HepG2 (cell line): ENCODE data around the gene FMR1. TPM values are rescaled to one million over a fixed set of nuclear protein-coding genes. Genes with fewer than 3 reads are reported as not detected.
A peak's percentile ranks its signal among the peaks of the same experiment; 100 is the strongest.

Source experiments
- ATAC-seq: fragments of 200-7000 bp; cut with Tn5 transposase; 3 replicates; pipeline ENCODE4 v1.9.1; 2020; ENCODE audit warnings: mild to moderate bottlenecking, moderate library complexity
- BruUV-seq: library from RNA; stranded (reverse); fragments of 400-500 nt; replicated peaks from 2 replicates; lab custom pipeline; 2021; lab: Mats Ljungman, UMichigan
- CTCF ChIA-PET: fragments of 300-600 bp; formaldehyde crosslinking; extraction: SDS; loops from one replicate; lab custom pipeline; 2021; ENCODE audit warnings: low total read pairs, inconsistent platforms, low intra/inter-chr PET ratio; lab: Yijun Ruan, JAX
- POLR2A ChIA-PET: fragments of 350-600 bp; sonication (Branson Sonifier 250); formaldehyde crosslinking; loops from one replicate; lab custom pipeline; 2020; ENCODE audit warnings: antibody characterized with exemption, inconsistent platforms; lab: Yijun Ruan, JAX
- DNase-seq: peaks from one replicate; pipeline ENCODE4 v3.0.0-alpha.2; 2015; ENCODE audit warnings: low spot score
- FAIRE-seq: peaks from 3 replicates; lab custom pipeline; 2011; peaks lifted over from hg19 to GRCh38; lab: Jason Lieb, UNC
- H2AFZ ChIP-seq: one replicate; pipeline ENCODE4 v1.6.1; 2011; ENCODE audit warnings: low read length, inconsistent platforms
- H3K27ac ChIP-seq: fragments of 300-600 bp; 3 replicates; pipeline ENCODE4 v1.8.0; 2011; ENCODE audit warnings: mixed run types, mild to moderate bottlenecking, mixed read lengths, low read length, inconsistent platforms; ENCODE audit not compliant: insufficient read depth; ENCODE audit errors: extremely low read length
- H3K27me3 ChIP-seq, 2 experiments: fragments of 200-600 bp in 1 of 2; 2 replicates in 1 of 2; 3 replicates in 1 of 2; pipeline versions ENCODE4 v1.6.0 to v1.8.0; 2011; ENCODE audit warnings: low read length in 2 of 2, mild to moderate bottlenecking in 2 of 2, moderate library complexity in 2 of 2, inconsistent platforms in 1 of 2; ENCODE audit not compliant: insufficient read depth in 2 of 2, control insufficient read depth in 1 of 2
- H3K36me3 ChIP-seq, 2 experiments: fragments of 200-600 bp in 1 of 2; replicated peaks in 1 of 2; 2 replicates in 1 of 2; 3 replicates in 1 of 2; pipeline versions ENCODE4 v1.5.1 to v1.8.0; 2011; ENCODE audit warnings: low read length in 2 of 2, inconsistent platforms in 1 of 2; ENCODE audit not compliant: insufficient read depth in 2 of 2, control insufficient read depth in 1 of 2
- H3K4me1 ChIP-seq: 2 replicates; pipeline ENCODE4 v1.5.1; 2012; ENCODE audit warnings: low read length, inconsistent platforms; ENCODE audit not compliant: insufficient read depth
- H3K4me2 ChIP-seq: 2 replicates; pipeline ENCODE4 v1.6.0; 2011; ENCODE audit warnings: low read depth, low read length, inconsistent platforms
- H3K4me3 ChIP-seq, 3 experiments: fragments of 200-600 bp in 1 of 3; sonication (generic), shearing (Covaris generic) in 1 of 3; replicated peaks in 1 of 3; 2 replicates each; pipeline ENCODE4 v1.5.1; 2011 to 2016; ENCODE audit warnings: low read length in 3 of 3, inconsistent platforms in 2 of 3, low read depth in 2 of 3, mild to moderate bottlenecking in 2 of 3, control low read depth in 1 of 3, mixed read lengths in 1 of 3; ENCODE audit not compliant: insufficient read depth in 1 of 3
- H3K79me2 ChIP-seq: one replicate; pipeline ENCODE4 v1.6.1; 2011; ENCODE audit warnings: low read length, inconsistent platforms; ENCODE audit not compliant: insufficient read depth
- H3K9ac ChIP-seq: 2 replicates; pipeline ENCODE4 v1.6.0; 2011; ENCODE audit warnings: mild to moderate bottlenecking, low read depth, low read length, inconsistent platforms; ENCODE audit not compliant: insufficient read depth
- H3K9me3 ChIP-seq: 2 replicates; pipeline ENCODE4 v1.5.1; 2012; ENCODE audit warnings: mild to moderate bottlenecking, low read length
- H4K20me1 ChIP-seq: 2 replicates; pipeline ENCODE4 v1.6.0; 2011; ENCODE audit warnings: inconsistent platforms, mild to moderate bottlenecking, low read length, moderate library complexity; ENCODE audit not compliant: insufficient read depth
- FLYWCH1 ChIP-seq: sonication (generic); formaldehyde crosslinking; IDR thresholded peaks from 2 replicates; pipeline ENCODE4 v1.8.1; 2023; ENCODE audit warnings: mild to moderate bottlenecking, missing genetic modification reagents
- MTA3 ChIP-seq: sonication (generic); formaldehyde crosslinking; IDR thresholded peaks from 2 replicates; pipeline ENCODE4 v1.4.0; 2020; ENCODE audit warnings: missing genetic modification reagents
- NCOA1 ChIP-seq: sonication (generic); formaldehyde crosslinking; IDR thresholded peaks from 2 replicates; pipeline ENCODE4 v1.9.0; 2021; ENCODE audit warnings: missing genetic modification reagents
- NONO ChIP-seq, 2 experiments: fragments of 450-650 bp in 1 of 2; sonication (generic) in 1 of 2; formaldehyde crosslinking in 1 of 2; IDR thresholded peaks in 1 of 2; conservative IDR thresholded peaks in 1 of 2; 2 replicates each; pipeline versions ENCODE4 v1.6.1 to v1.8.0; 2017 to 2022; ENCODE audit warnings: mild to moderate bottlenecking in 1 of 2, missing genetic modification reagents in 1 of 2, moderate library complexity in 1 of 2
- POLR2AphosphoS5 ChIP-seq: IDR thresholded peaks from 2 replicates; pipeline ENCODE4 v1.6.1; 2012; ENCODE audit warnings: low read depth, low read length
- PRPF4 ChIP-seq: fragments of 200-400 bp; formaldehyde crosslinking; IDR thresholded peaks from 2 replicates; pipeline ENCODE4 v1.6.1; 2016; ENCODE audit warnings: low read length, low read depth; ENCODE audit not compliant: poor library complexity, severe bottlenecking
- RBM22 ChIP-seq: fragments of 200-400 bp; formaldehyde crosslinking; optimal IDR thresholded peaks from 2 replicates; pipeline ENCODE3; 2017; ENCODE audit warnings: mild to moderate bottlenecking, low read length, moderate library complexity
- SETDB1 ChIP-seq: sonication (generic); formaldehyde crosslinking; IDR thresholded peaks from 2 replicates; pipeline ENCODE4 v1.5.1; 2020; ENCODE audit warnings: missing genetic modification reagents, mild to moderate bottlenecking, borderline replicate concordance
- SMYD3 ChIP-seq: sonication (generic); formaldehyde crosslinking; IDR thresholded peaks from 2 replicates; pipeline ENCODE4 v1.8.1; 2023; ENCODE audit warnings: mild to moderate bottlenecking, missing genetic modification reagents
- U2AF1 ChIP-seq: fragments of 200-400 bp; formaldehyde crosslinking; optimal IDR thresholded peaks from 2 replicates; pipeline ENCODE3; 2017; ENCODE audit warnings: mild to moderate bottlenecking, low read depth, low read length
- ZBED4 ChIP-seq: sonication (generic); formaldehyde crosslinking; IDR thresholded peaks from 2 replicates; pipeline ENCODE4 v1.4.0; 2020; ENCODE audit warnings: missing genetic modification reagents, borderline replicate concordance
- ZBTB42 ChIP-seq: sonication (generic); formaldehyde crosslinking; IDR thresholded peaks from 2 replicates; pipeline ENCODE4 v1.5.0; 2020; ENCODE audit warnings: mild to moderate bottlenecking, missing genetic modification reagents
- ZNF224 ChIP-seq: sonication (generic); formaldehyde crosslinking; IDR thresholded peaks from 2 replicates; pipeline ENCODE4 v1.5.0; 2020; ENCODE audit warnings: mild to moderate bottlenecking, missing genetic modification reagents
- ZNF331 ChIP-seq: sonication (generic); formaldehyde crosslinking; IDR thresholded peaks from 2 replicates; pipeline ENCODE4 v1.4.0; 2020; ENCODE audit warnings: missing genetic modification reagents
- ZSCAN25 ChIP-seq: sonication (generic); formaldehyde crosslinking; IDR thresholded peaks from 2 replicates; pipeline ENCODE4 v1.8.0; 2022; ENCODE audit warnings: mild to moderate bottlenecking, missing genetic modification reagents
- WGBS: methylation state at CpG from one replicate; pipeline ENCODE4 v1.1.6; 2017; ENCODE audit warnings: low lambda C conversion rate; 5-methylcytosine and 5-hydroxymethylcytosine counted together
- in situ Hi-C: cut with HindIII; loops from 2 replicates; pipeline ENCODE4 v1.10.0; 2017; ENCODE audit warnings: low pct_unique_long_range_greater_than_20kb; ENCODE audit not compliant: extremely low pct_ligation_motif_present
- intact Hi-C: fragments of 100-400 bp; cut with micrococcal nuclease; formaldehyde crosslinking; loops from one replicate; pipeline ENCODE4 v1.10.0; 2022; ENCODE audit not compliant: unreplicated experiment
- polyA plus RNA-seq, 8 experiments: library from polyadenylated mRNA; depleted of rRNA in 3 of 8; stranded (reverse) in 7 of 8; unstranded in 1 of 8; fragments of >200 nt; fragmentation: Illumina TruSeq in 4 of 8; extraction: Trizol in 4 of 8; gene quantifications; 2 replicates each; pipeline versions ENCODE4 v1.2.1 to v1.2.3, GENCODE V29; 2011 to 2016; ENCODE audit warnings: low read depth in 4 of 8, missing spikeins in 1 of 8, mixed read lengths in 1 of 8; ENCODE audit not compliant: insufficient read depth in 1 of 8
- total RNA-seq, 5 experiments: library from RNA; depleted of rRNA; stranded (reverse); fragments of >200 nt; fragmentation: Illumina TruSeq; extraction: Trizol; gene quantifications; 2 replicates each; pipeline ENCODE4 v1.2.3, GENCODE V29; 2016; ENCODE audit warnings: low read depth in 1 of 5

The FMR1 gene
- total and polyA plus RNA-seq, 2 of the 13 experiments (the other 11 are each of a cell fraction or from before 2014, with no cell fraction given): 27.8 to 49.6 TPM

DNA sequence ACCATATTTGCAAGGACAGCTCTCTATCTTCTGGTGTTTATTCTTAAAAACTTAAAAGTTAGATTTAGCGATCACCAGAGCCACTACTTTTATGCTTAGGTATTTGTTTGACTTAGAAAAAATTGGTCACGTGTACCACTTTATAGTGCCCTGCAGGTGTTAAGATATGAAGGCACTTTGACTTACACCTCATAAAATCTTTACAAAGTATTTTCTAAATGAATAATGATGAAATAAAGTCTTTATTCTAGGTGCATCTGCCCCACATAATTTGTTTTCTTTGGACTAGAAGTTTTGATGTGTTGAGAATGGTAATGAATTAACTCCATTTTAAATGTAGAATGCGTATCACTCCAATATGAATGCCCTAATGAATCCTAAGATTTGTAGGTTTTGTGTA lies 2.9 kb downstream of the FMR1 start (continued):
- TF ChIP-seq NCOA1 (CRISPR knock-in tag) (no peak), ZSCAN25 (CRISPR knock-in tag) (no peak), NONO (IDR thresholded peaks at IDR 0.05) (no peak), NONO (CRISPR knock-in tag; conservative IDR thresholded peaks at IDR 0.05) (no peak), PRPF4 (no peak), ZBTB42 (CRISPR knock-in tag) (no peak), MTA3 (CRISPR knock-in tag) (no peak)

DNA sequence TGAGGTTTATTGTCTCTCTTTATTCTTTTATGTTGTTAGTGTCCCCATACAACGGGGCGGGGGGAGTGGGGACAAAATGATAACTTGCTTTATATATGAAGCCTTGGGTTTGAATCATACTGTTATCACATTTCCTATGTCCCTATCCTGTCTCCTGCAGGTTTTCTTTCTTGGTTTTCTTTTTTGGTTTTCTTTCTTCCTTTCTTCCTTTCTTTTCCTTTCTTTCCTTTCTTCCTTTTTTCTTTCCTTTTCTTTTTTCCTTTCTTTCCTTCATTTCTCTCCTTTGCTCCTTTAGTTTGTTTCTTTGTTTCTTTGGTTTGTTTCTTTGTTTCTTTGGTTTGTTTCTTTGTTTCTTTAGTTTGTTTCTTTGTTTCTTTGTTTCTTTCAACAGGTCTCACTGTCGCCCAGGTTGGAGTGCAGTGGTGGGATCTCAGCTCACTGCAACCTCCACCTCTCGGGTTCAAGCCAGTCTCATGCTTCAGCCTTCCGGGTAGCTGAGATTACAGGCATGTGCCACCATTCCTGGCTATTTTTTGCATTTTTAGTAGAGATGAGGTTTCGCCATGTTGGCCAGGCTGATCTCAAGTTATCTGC lies 4.8 kb downstream of the FMR1 start:
- no peak for DNase-seq
- Histone ChIP-seq H2AFZ (no peak overlapping the region), H3K9me3 (no peaks in the 10 kb centered on the region), H3K79me2 (peaks cover 94% of the 10 kb centered on the region), H3K4me1 (peaks cover 62% of the 10 kb centered on the region), H3K9ac (peak overlapping the region; percentile 22; the same call in 1 of the 2 replicates), H4K20me1 (peaks cover 37% of the 10 kb centered on the region), H3K4me3 (no peak overlapping the region), H3K36me3 (0 out of 5 replicates have a peak, but pooled peaks cover 0 to 2% of the 10 kb centered on the region in 2 experiments), H3K27ac (peak overlapping the region; percentile 13), H3K4me2 (peak overlapping the region; percentile 60; the same call in 1 of the 2 replicates), H3K27me3 (no peaks in the 10 kb centered on the region)
- no TSS peak for BruUV-seq
- ATAC-seq: no peak
- CTCF ChIA-PET: no interaction called here
- in situ Hi-C loops (no loop called here), intact Hi-C loops (loop anchor here (1.0 kb wide), 1 partner anchor 18 kb away; no protein-coding TSS in a partner anchor)
- POLR2A ChIA-PET: interaction anchor here (2.1 kb wide), 1 partner anchor 32 kb away, joined by 4 read pairs; no protein-coding TSS in a partner anchor
- WGBS: 83% methylated on average over 6 of the region's 6 CpGs
- no peak for FAIRE-seq
- no peak for TF ChIP-seq POLR2AphosphoS5
- no peak for TF ChIP-seq RBM22
- no peak for TF ChIP-seq ZNF331 (CRISPR knock-in tag)
- no peak for TF ChIP-seq ZBED4
- no peak for TF ChIP-seq ZNF224 (CRISPR knock-in tag)
- TF ChIP-seq FLYWCH1 (CRISPR knock-in tag): no peak
- TF ChIP-seq U2AF1: no peak
- no peak for TF ChIP-seq SMYD3
- TF ChIP-seq SETDB1 (CRISPR knock-in tag): no peak
